Suprapubic skin (tissue), 4 donors: ENCODE data around the gene POLR1A. TPM values are rescaled to one million over a fixed set of nuclear protein-coding genes. Genes with fewer than 3 reads are reported as not detected.
A peak's percentile ranks its signal among the peaks of the same experiment; 100 is the strongest.

ENCODE experiments used
- DNase-seq, 2 donors: peaks; one replicate each; pipeline ENCODE4 v3.0.0-alpha.2; 2019; ENCODE audit warnings: low spot score in 2 of 2
- H3K27ac ChIP-seq: fragments of 200-600 bp; sonication (generic); one replicate; pipeline ENCODE4 v1.5.1; 2019
- H3K27me3 ChIP-seq: fragments of 200-600 bp; sonication (generic); one replicate; pipeline ENCODE4 v1.5.1; 2019
- H3K36me3 ChIP-seq: fragments of 200-600 bp; sonication (generic); one replicate; pipeline ENCODE4 v1.5.1; 2019
- H3K4me1 ChIP-seq: fragments of 200-600 bp; sonication (generic); one replicate; pipeline ENCODE4 v1.5.1; 2019
- H3K4me3 ChIP-seq: fragments of 200-600 bp; sonication (generic); one replicate; pipeline ENCODE4 v1.5.1; 2019; ENCODE audit warnings: mild to moderate bottlenecking
- H3K9me3 ChIP-seq: fragments of 200-600 bp; sonication (generic); one replicate; pipeline ENCODE4 v1.5.1; 2019
- EP300 ChIP-seq: sonication (generic); formaldehyde crosslinking; IDR thresholded peaks from one replicate; pipeline ENCODE4 v1.6.1; 2017; ENCODE audit warnings: antibody characterized with exemption
- POLR2A ChIP-seq, 2 donors: fragments of 450-650 bp; IDR thresholded peaks; one replicate each; pipeline ENCODE4 v1.6.1; 2017; ENCODE audit warnings: antibody characterized with exemption in 2 of 2, mild to moderate bottlenecking in 2 of 2, moderate library complexity in 2 of 2
- POLR2AphosphoS5 ChIP-seq, 3 donors: sonication (generic); formaldehyde crosslinking; IDR thresholded peaks; one replicate each; pipeline ENCODE4 v1.6.1; 2017; ENCODE audit warnings: antibody characterized with exemption in 3 of 3
- WGBS: methylation state at CpG from one replicate; pipeline ENCODE4 v1.1.5; 2018; 5-methylcytosine and 5-hydroxymethylcytosine counted together
- total RNA-seq, 4 donors: library from RNA; depleted of rRNA; stranded (reverse); fragments of >200 nt; gene quantifications; one replicate each; pipeline ENCODE4 v1.1.0, GENCODE V29; 2016
- TF ChIP-seq, protein P1 (sequence below), 2 donors: fragments of 200-600 bp in 1 of 2; fragments of 450-650 bp in 1 of 2; sonication (generic) in 1 of 2; IDR thresholded peaks; one replicate each; pipeline ENCODE4 v1.5.1; 2016 to 2019; ENCODE audit warnings: antibody characterized with exemption in 2 of 2, mild to moderate bottlenecking in 1 of 2, moderate library complexity in 1 of 2

POLR1A gene
- total RNA-seq, 4 donors from 2014 or later, result 20.2 to 24.3 (median 21.2) TPM

DNA sequence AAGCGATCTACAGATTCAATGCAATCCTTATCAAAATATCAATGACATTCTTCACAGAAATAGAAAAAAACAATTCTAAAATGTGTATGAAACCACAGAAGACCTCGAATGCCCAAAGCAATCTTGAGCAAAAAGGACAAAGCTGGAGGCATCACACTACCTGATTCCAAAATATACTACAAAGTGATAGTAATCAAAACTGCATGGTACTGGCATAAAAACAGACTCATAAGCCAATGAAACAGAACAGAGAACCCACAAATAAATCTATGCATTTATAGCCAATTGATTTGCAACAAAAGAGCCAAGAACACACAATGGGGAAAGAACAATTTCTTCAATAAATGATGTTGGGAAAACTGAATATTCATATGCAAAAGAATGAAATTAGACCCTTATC lies 99.2 kb downstream of the POLR1A start:
- Histone ChIP-seq H3K27ac (no peak overlapping the region), H3K9me3 (no peaks in the 10 kb centered on the region), H3K4me1 (no peaks in the 10 kb centered on the region), H3K36me3 (no peaks in the 10 kb centered on the region), H3K4me3 (no peak overlapping the region), H3K27me3 (no peaks in the 10 kb centered on the region)
- TF ChIP-seq EP300 (no peak), POLR2A (IDR thresholded peaks at IDR 0.05) (no peak), POLR2AphosphoS5 (IDR thresholded peaks at IDR 0.05) (no peak)
- TF ChIP-seq, protein P1, sequence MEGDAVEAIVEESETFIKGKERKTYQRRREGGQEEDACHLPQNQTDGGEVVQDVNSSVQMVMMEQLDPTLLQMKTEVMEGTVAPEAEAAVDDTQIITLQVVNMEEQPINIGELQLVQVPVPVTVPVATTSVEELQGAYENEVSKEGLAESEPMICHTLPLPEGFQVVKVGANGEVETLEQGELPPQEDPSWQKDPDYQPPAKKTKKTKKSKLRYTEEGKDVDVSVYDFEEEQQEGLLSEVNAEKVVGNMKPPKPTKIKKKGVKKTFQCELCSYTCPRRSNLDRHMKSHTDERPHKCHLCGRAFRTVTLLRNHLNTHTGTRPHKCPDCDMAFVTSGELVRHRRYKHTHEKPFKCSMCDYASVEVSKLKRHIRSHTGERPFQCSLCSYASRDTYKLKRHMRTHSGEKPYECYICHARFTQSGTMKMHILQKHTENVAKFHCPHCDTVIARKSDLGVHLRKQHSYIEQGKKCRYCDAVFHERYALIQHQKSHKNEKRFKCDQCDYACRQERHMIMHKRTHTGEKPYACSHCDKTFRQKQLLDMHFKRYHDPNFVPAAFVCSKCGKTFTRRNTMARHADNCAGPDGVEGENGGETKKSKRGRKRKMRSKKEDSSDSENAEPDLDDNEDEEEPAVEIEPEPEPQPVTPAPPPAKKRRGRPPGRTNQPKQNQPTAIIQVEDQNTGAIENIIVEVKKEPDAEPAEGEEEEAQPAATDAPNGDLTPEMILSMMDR (IDR thresholded peaks at IDR 0.05), result no peak
- no peak for DNase-seq
- WGBS, result 78% methylated on average over 2 of the region's 2 CpGs

DNA sequence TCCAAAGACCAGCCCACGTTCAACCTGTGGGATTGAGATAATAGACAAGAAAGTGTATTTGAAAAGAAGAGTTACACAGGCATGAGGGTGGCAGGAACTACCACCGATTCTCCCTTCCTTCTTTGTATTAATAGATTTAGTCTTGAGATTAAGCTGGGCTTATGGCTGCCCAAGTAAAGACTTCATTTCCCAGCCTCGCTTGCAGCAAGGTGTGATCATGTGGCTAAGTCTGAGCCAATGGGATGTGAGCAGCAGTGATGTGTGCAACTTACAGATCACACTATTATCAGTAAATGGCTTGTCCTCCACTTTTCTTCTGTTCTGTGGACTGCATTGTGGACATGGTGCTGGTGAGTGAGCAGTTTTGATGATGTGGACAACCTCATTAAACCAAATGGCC lies 101.7 kb downstream of the POLR1A start:
- Histone ChIP-seq H3K27me3 (no peaks in the 10 kb centered on the region), H3K27ac (no peak overlapping the region), H3K36me3 (no peaks in the 10 kb centered on the region), H3K4me3 (no peak overlapping the region), H3K4me1 (peaks cover 17% of the 10 kb centered on the region), H3K9me3 (no peaks in the 10 kb centered on the region)
- TF ChIP-seq POLR2AphosphoS5 (IDR thresholded peaks at IDR 0.05) (no peak), EP300 (no peak), POLR2A (IDR thresholded peaks at IDR 0.05) (no peak)
- TF ChIP-seq, protein P1 (IDR thresholded peaks at IDR 0.05), result no peak
- DNase-seq, result peak; percentile 15 to 26
- 87% methylated on average over 3 of the region's 3 CpGs for WGBS

DNA sequence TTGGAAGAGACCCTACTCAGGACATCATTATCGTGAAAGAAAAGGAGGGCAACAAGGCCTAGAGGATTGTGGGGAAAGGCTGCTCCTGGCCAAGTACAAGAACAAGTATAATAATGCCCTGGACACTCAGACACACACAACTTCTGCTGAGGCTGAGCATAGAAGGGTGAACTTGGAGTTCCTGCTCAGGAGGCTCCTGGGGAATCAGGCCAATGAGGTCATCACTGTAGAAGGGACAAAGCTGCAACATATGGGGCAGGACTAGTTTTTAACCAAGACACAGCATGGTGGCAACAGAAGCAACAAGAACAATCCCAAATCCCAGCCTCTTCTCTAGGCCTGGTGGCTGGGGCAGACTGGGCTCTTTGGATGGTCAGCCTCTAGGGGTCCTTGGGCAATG lies 102.6 kb downstream of the POLR1A start:
- 86% methylated on average over 1 of the region's 1 CpG for WGBS
- Histone ChIP-seq H3K36me3 (no peaks in the 10 kb centered on the region), H3K4me3 (no peak overlapping the region), H3K4me1 (peaks cover 26% of the 10 kb centered on the region), H3K9me3 (no peaks in the 10 kb centered on the region), H3K27ac (no peak overlapping the region), H3K27me3 (no peaks in the 10 kb centered on the region)
- DNase-seq, result peak; percentile 8 to 24
- TF ChIP-seq POLR2A (IDR thresholded peaks at IDR 0.05) (no peak), POLR2AphosphoS5 (IDR thresholded peaks at IDR 0.05) (no peak), EP300 (no peak)
- TF ChIP-seq, protein P1 (IDR thresholded peaks at IDR 0.05), result no peak

DNA sequence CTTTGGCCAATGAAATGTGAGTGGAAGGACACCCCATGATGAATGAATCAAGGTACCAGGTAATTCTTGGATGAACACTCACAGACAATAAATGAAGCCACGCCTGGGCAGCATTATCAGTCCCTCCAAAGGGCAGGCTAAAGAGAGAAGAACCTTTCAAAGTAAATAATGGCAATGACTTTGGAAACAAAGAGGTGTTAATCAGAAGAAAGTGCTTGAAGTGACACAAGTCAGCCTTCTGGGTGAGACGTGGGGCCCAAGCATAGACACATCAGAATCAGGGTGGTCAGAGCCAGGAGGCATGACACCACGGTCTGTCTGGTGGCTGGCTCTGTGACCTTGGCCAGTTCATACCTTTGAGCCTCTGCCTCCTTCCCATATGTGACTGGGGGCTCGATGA lies 103.3 kb downstream of the POLR1A start:
- peaks cover 33% of the 10 kb centered on the region for H3K4me1 ChIP-seq
- no peak overlapping the region for H3K4me3 ChIP-seq
- H3K27me3 ChIP-seq, result no peaks in the 10 kb centered on the region
- DNase-seq, result peak; percentile 21 to 40
- no peak overlapping the region for H3K27ac ChIP-seq
- no peak for TF ChIP-seq POLR2A (IDR thresholded peaks at IDR 0.05)
- TF ChIP-seq, protein P1 (IDR thresholded peaks at IDR 0.05), result no peak
- TF ChIP-seq EP300, result no peak
- no peak for TF ChIP-seq POLR2AphosphoS5 (IDR thresholded peaks at IDR 0.05)
- H3K9me3 ChIP-seq, result no peaks in the 10 kb centered on the region
- no peaks in the 10 kb centered on the region for H3K36me3 ChIP-seq
- WGBS, result 98% methylated on average over 4 of the region's 4 CpGs

DNA sequence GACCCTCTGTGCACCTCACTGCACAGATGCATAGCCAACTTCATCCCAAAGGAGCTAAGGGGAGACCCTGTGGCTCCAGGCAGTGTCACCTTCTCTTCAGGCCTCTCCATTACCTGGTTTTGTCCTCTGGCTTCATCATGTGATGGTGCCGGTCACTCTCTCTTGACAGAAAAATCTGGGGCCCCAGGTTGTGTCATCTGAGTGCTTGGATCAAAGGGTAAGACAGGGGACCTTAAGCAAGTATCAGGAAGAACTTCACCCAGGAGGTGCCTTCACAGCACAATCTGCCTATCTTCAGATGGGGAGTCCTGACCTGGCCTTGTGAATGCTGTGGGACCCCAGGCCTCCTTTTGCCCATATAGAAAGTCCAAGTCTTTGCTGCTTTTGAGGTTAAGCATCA lies 104.4 kb downstream of the POLR1A start:
- peak; percentile 11 to 29 for DNase-seq
- H3K9me3 ChIP-seq, result no peaks in the 10 kb centered on the region
- H3K4me1 ChIP-seq, result peaks cover 43% of the 10 kb centered on the region
- H3K4me3 ChIP-seq, result no peak overlapping the region
- WGBS, result 100% methylated on average over 1 of the region's 1 CpG
- no peak overlapping the region for H3K27ac ChIP-seq
- no peaks in the 10 kb centered on the region for H3K27me3 ChIP-seq
- TF ChIP-seq POLR2AphosphoS5 (IDR thresholded peaks at IDR 0.05) (no peak), EP300 (no peak), POLR2A (IDR thresholded peaks at IDR 0.05) (no peak)
- TF ChIP-seq, protein P1 (IDR thresholded peaks at IDR 0.05), result no peak
- H3K36me3 ChIP-seq, result no peaks in the 10 kb centered on the region
